GM18498 (cell line): ENCODE data around the gene IFT88.

Experiments
- ATAC-seq: cut with Tn5 transposase; IDR thresholded peaks from one replicate; pipeline ENCODE4 v1.9.1; 2021; ENCODE audit warnings: mild to moderate bottlenecking, moderate library complexity; ENCODE audit not compliant: unreplicated experiment

The IFT88 gene

GRCh38 chr13:20682061-20682460 lies 115.1 kb downstream of the IFT88 start:
- no peak for ATAC-seq

- no peak for ATAC-seq
These were observed 117.1 kb downstream of the IFT88 start for GRCh38 chr13:20684041-20684440.

- no peak for ATAC-seq
These were observed 117.6 kb downstream of the IFT88 start for GRCh38 chr13:20684546-20684945.

GRCh38 chr13:20685092-20685491 lies 118.1 kb downstream of the IFT88 start:
- no peak for ATAC-seq

- ATAC-seq, result no peak
These were observed 119.2 kb downstream of the IFT88 start for GRCh38 chr13:20686167-20686566.

GRCh38 chr13:20686863-20687579 lies 120.1 kb downstream of the IFT88 start:
- ATAC-seq, result no peak

- ATAC-seq, result no peak
These were observed 122.3 kb downstream of the IFT88 start for GRCh38 chr13:20689291-20689690.

GRCh38 chr13:20691616-20692015 lies 124.7 kb downstream of the IFT88 start:
- ATAC-seq, result no peak

GRCh38 chr13:20696073-20696472 lies 129.1 kb downstream of the IFT88 start:
- ATAC-seq, result no peak

- ATAC-seq, result no peak
These were observed 132.8 kb downstream of the IFT88 start for GRCh38 chr13:20699715-20700114.

GRCh38 chr13:20700288-20700687 lies 133.3 kb downstream of the IFT88 start:
- ATAC-seq, result no peak

GRCh38 chr13:20701461-20701860 lies 134.5 kb downstream of the IFT88 start:
- ATAC-seq, result no peak

GRCh38 chr13:20702530-20702914 lies 135.6 kb downstream of the IFT88 start:
- no peak for ATAC-seq

- ATAC-seq, result peak; percentile 38
These were observed 136.2 kb downstream of the IFT88 start, which contains the start of gene IL17D for GRCh38 chr13:20702915-20703779. IL17D (plus strand) TSS chr13:20703699; CDS start chr13:20704002, 303 bp downstream.

- peak; percentile 92 for ATAC-seq
These were observed 137.0 kb downstream of the IFT88 start for GRCh38 chr13:20703780-20704458.

GRCh38 chr13:20704459-20705069 lies 137.6 kb downstream of the IFT88 start:
- ATAC-seq, result no peak

- no peak for ATAC-seq
These were observed 139.7 kb downstream of the IFT88 start for GRCh38 chr13:20706661-20707060.

- ATAC-seq, result no peak
These were observed 141.3 kb downstream of the IFT88 start for GRCh38 chr13:20708216-20708615.

- no peak for ATAC-seq
These were observed 142.4 kb downstream of the IFT88 start for GRCh38 chr13:20709369-20709768.

- no peak for ATAC-seq
These were observed 142.8 kb downstream of the IFT88 start for GRCh38 chr13:20709782-20710181.
